ENCODE measurements around the gene LBHD2. TPM values are rescaled to one million over a fixed set of nuclear protein-coding genes. Genes with fewer than 3 reads are reported as not detected.

The LBHD2 gene
- total and polyA plus RNA-seq, 2 of the 13 experiments (the other 11 are each of a cell fraction or from before 2014, with no cell fraction given), result 0.67 to 1.00 TPM

DNA sequence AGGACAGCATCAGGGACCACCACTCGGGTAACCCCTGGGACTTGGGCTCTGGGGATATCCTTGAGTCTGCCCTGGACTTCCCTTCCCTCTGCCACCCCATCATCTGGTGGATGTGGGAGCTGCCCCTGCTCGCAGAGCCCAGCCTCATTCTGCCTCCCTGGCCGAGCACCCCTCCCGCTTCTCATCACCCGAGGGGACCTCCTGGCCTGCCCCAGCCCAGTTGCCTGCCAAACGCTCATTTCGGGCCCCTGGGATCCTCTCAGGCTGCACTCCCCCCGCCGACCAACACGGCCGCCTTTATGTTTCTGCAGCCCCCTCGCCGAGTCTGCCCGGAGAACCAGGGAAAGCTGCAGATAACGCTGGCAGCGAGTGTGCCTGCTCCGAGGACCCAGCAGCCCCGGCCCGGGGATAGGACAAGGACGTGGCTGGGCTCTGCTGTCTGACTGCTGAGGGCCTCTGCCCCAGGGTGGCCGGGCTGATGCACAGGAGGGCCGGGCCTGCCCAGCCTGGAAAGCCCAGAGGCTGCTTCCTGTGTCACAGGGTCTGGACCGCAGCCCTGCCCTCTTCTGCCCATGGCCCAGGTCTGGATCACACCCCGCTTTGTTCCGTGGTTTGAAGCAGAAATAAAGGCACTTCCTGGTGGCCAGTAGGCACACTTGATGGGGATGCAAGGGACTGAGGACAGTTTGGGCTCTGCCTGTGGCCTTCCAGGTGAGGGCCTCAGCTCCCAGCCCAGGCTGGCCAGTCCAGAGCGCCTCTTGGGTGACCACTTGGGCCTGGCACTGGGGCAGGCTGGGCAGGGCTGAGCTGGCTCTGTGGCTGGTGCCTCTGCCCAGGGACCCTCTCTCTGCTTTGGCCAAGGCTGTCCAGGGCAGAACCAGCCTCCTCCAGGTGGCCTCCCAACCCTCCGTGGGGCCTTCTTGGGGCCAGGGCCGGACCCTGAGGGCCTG is 5.7 kb downstream of the LBHD2 start (continued):
- TF ChIP-seq, protein P1, sequence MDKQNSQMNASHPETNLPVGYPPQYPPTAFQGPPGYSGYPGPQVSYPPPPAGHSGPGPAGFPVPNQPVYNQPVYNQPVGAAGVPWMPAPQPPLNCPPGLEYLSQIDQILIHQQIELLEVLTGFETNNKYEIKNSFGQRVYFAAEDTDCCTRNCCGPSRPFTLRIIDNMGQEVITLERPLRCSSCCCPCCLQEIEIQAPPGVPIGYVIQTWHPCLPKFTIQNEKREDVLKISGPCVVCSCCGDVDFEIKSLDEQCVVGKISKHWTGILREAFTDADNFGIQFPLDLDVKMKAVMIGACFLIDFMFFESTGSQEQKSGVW (CRISPR knock-in tag; IDR thresholded peaks at IDR 0.05; ENCODE audit: borderline replicate concordance), result no peak

DNA sequence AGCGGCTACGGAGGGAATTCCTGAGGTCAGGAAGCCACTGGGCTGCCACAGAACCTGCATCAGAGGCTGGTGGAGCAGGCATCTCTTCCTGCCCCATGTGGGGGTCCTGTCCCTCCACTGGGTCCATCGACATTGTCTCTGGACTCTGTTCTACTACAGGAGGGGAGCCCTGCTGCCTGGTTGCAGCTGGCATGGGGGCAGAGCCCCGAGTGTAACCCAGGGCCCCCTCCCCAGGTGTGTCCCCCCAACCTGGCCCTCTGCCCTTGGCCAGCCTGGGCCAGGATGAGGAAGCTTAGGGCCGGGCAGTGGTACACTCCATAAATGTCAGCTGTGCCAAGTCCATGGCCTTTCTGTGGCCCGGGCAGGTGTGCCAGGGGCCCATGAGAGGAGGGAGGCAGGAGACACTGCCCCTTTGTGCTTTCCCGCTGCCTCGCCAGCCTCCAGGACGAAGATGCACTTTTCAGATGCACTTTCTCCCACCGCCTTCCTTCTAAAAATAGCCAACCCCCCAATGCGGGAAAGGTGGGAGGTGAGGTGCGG is 6.5 kb downstream of the LBHD2 start:
- TF ChIP-seq, protein P2, sequence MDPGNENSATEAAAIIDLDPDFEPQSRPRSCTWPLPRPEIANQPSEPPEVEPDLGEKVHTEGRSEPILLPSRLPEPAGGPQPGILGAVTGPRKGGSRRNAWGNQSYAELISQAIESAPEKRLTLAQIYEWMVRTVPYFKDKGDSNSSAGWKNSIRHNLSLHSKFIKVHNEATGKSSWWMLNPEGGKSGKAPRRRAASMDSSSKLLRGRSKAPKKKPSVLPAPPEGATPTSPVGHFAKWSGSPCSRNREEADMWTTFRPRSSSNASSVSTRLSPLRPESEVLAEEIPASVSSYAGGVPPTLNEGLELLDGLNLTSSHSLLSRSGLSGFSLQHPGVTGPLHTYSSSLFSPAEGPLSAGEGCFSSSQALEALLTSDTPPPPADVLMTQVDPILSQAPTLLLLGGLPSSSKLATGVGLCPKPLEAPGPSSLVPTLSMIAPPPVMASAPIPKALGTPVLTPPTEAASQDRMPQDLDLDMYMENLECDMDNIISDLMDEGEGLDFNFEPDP (CRISPR knock-in tag; conservative IDR thresholded peaks at IDR 0.05), result 0 out of 2 replicates have a peak, but pooled peaks have one; percentile 52
- TF ChIP-seq HNRNPL (IDR thresholded peaks at IDR 0.05; ENCODE audit: low read depth, low read length), result peak; percentile 74; the same call in 1 of the 2 replicates
- TF ChIP-seq, protein P3, sequence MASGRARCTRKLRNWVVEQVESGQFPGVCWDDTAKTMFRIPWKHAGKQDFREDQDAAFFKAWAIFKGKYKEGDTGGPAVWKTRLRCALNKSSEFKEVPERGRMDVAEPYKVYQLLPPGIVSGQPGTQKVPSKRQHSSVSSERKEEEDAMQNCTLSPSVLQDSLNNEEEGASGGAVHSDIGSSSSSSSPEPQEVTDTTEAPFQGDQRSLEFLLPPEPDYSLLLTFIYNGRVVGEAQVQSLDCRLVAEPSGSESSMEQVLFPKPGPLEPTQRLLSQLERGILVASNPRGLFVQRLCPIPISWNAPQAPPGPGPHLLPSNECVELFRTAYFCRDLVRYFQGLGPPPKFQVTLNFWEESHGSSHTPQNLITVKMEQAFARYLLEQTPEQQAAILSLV (CRISPR knock-in tag; IDR thresholded peaks at IDR 0.05; ENCODE audit: borderline replicate concordance), result no peak
- TF ChIP-seq MYC (CRISPR knock-in tag; IDR thresholded peaks at IDR 0.05; ENCODE audit: borderline replicate concordance), result peak; percentile 2; the same call in 1 of the 2 replicates
- intact Hi-C loops (cut with micrococcal nuclease; ENCODE audit: unreplicated experiment), result no loop called here
- no TSS peak for BruUV-seq (replicated peaks)
- POLR2A ChIA-PET, result interaction anchor here (0.8 to 2.0 kb wide), 2 partner anchors 9 to 13 kb away, joined by 3 to 12 read pairs; no protein-coding TSS in a partner anchor
- Histone ChIP-seq H3K4me3 (replicated peaks in 1 of 3; ENCODE audit: insufficient read depth in 1 of 3, low read depth in 2 of 3, low read length in 3 of 3) (no peak overlapping the region; a peak in 1 of 6 replicates), H3K27me3 (ENCODE audit: control insufficient read depth in 1 of 2, insufficient read depth in 2 of 2, low read length in 2 of 2) (peaks cover 0 to 8% of the 10 kb centered on the region in 2 experiments; a peak in 3 of 5 replicates), H3K79me2 (ENCODE audit: insufficient read depth, low read length) (peaks cover 4% of the 10 kb centered on the region), H3K36me3 (replicated peaks in 1 of 2; ENCODE audit: control insufficient read depth in 1 of 2, insufficient read depth in 2 of 2, low read length in 2 of 2) (no peaks in the 10 kb centered on the region), H2AFZ (ENCODE audit: low read length) (no peak overlapping the region), H3K9ac (ENCODE audit: insufficient read depth, low read depth, low read length) (no peak overlapping the region), H3K27ac (ENCODE audit: extremely low read length, insufficient read depth, low read length) (no peak overlapping the region), H4K20me1 (ENCODE audit: insufficient read depth, low read length) (no peaks in the 10 kb centered on the region), H3K4me1 (ENCODE audit: insufficient read depth, low read length) (peaks cover 87% of the 10 kb centered on the region), H3K4me2 (ENCODE audit: low read depth, low read length) (peak overlapping the region; percentile 51; the same call in 1 of the 2 replicates), H3K9me3 (ENCODE audit: low read length) (no peaks in the 10 kb centered on the region)
- in situ Hi-C loops (cut with HindIII; ENCODE audit: extremely low pct_ligation_motif_present, low pct_unique_long_range_greater_than_20kb), result no loop called here
- ATAC-seq (no peak), FAIRE-seq (no peak), DNase-seq (ENCODE audit: low spot score) (no peak)
- WGBS (ENCODE audit: low lambda C conversion rate), result 53% methylated on average over 7 of the region's 12 CpGs
- CTCF ChIA-PET (ENCODE audit: low intra/inter-chr PET ratio, low total read pairs), result no interaction called here
